HEK293 (cell line): ENCODE results near the gene CPN1.

ENCODE experiments used
- KLF9 ChIP-seq: fragments of 450-650 bp; formaldehyde crosslinking; IDR thresholded peaks from 2 replicates; pipeline ENCODE4 v1.5.1; 2016; ENCODE audit warnings: missing biosample characterization, missing genetic modification characterization, low read depth
- MZF1 ChIP-seq: fragments of 450-650 bp; formaldehyde crosslinking; IDR thresholded peaks from 2 replicates; pipeline ENCODE4 v1.5.1; 2017; ENCODE audit warnings: missing biosample characterization, missing genetic modification characterization, borderline replicate concordance
- SALL2 ChIP-seq: fragments of 450-650 bp; formaldehyde crosslinking; IDR thresholded peaks from 2 replicates; pipeline ENCODE4 v1.5.0; 2017; ENCODE audit warnings: missing biosample characterization, mild to moderate bottlenecking, missing genetic modification characterization, borderline replicate concordance
- ZBTB21 ChIP-seq: fragments of 450-650 bp; formaldehyde crosslinking; IDR thresholded peaks from 2 replicates; pipeline ENCODE4 v1.5.1; 2017; ENCODE audit warnings: missing biosample characterization, missing genetic modification characterization
- ZNF19 ChIP-seq: fragments of 450-650 bp; formaldehyde crosslinking; IDR thresholded peaks from 2 replicates; pipeline ENCODE4; 2016; ENCODE audit warnings: missing biosample characterization, missing genetic modification characterization, low read depth
- ZNF239 ChIP-seq: fragments of 450-650 bp; formaldehyde crosslinking; IDR thresholded peaks from 2 replicates; pipeline ENCODE4 v1.5.1; 2016; ENCODE audit warnings: missing biosample characterization, missing genetic modification characterization
- TF ChIP-seq, protein P1 (sequence below): fragments of 450-650 bp; formaldehyde crosslinking; IDR thresholded peaks from 2 replicates; pipeline ENCODE4 v1.5.1; 2016; ENCODE audit warnings: missing biosample characterization, missing genetic modification characterization, borderline replicate concordance
- TF ChIP-seq, protein P2 (sequence below): fragments of 450-650 bp; formaldehyde crosslinking; IDR thresholded peaks from 2 replicates; pipeline ENCODE4 v1.5.1; 2016; ENCODE audit warnings: missing biosample characterization, missing genetic modification characterization
- TF ChIP-seq, protein P3 (sequence below): fragments of 450-650 bp; formaldehyde crosslinking; IDR thresholded peaks from 2 replicates; pipeline ENCODE4 v1.5.1; 2016; ENCODE audit warnings: missing biosample characterization, missing genetic modification characterization
- TF ChIP-seq, protein P4 (sequence below): fragments of 450-650 bp; formaldehyde crosslinking; IDR thresholded peaks from 2 replicates; pipeline ENCODE4 v1.5.1; 2016; ENCODE audit warnings: missing biosample characterization, missing genetic modification characterization
- TF ChIP-seq, protein P5 (sequence below): fragments of 450-650 bp; formaldehyde crosslinking; IDR thresholded peaks from 2 replicates; pipeline ENCODE4 v1.5.1; 2016; ENCODE audit warnings: missing biosample characterization, missing genetic modification characterization, borderline replicate concordance
- TF ChIP-seq, protein P6 (sequence below): fragments of 450-650 bp; formaldehyde crosslinking; IDR thresholded peaks from 2 replicates; pipeline ENCODE4 v1.5.1; 2017; ENCODE audit warnings: missing biosample characterization, missing genetic modification characterization
- TF ChIP-seq, protein P7 (sequence below): fragments of 450-650 bp; formaldehyde crosslinking; IDR thresholded peaks from 2 replicates; pipeline ENCODE4 v1.5.1; 2017; ENCODE audit warnings: missing biosample characterization, missing genetic modification characterization

Gene CPN1

DNA sequence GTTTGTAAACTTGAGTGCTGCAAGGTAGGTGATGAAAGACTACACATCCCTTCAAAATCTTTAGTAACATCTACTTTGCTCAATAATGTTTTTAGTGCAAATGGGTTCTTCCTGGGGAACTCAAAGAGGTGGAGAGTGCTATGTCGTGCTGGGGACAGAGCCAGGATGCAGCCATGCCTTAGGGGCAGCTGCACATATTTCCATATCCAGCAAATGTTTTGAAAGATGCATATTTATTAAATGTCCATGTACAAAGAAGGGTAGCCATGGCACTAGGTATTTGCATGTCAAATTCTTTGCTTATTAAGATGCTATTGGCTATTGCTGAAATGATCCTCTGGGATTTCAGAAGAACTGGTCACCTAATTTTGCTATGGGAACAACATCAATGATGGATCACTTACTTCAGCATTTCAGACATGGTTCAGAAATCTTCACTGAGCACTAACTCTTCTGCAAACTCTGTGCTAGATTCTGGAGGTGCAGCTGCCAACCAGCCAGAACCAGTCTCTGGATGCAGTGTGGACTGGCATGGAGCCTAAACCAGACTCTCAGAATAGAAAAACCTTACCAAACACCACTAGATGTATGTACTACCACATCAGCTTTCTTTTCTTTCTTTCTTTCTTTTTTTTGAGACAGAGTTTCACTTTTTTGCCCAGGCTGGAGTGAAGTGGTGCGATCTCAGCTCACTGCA is 40.2 kb downstream of the CPN1 start (continued):
- TF ChIP-seq, protein P1, sequence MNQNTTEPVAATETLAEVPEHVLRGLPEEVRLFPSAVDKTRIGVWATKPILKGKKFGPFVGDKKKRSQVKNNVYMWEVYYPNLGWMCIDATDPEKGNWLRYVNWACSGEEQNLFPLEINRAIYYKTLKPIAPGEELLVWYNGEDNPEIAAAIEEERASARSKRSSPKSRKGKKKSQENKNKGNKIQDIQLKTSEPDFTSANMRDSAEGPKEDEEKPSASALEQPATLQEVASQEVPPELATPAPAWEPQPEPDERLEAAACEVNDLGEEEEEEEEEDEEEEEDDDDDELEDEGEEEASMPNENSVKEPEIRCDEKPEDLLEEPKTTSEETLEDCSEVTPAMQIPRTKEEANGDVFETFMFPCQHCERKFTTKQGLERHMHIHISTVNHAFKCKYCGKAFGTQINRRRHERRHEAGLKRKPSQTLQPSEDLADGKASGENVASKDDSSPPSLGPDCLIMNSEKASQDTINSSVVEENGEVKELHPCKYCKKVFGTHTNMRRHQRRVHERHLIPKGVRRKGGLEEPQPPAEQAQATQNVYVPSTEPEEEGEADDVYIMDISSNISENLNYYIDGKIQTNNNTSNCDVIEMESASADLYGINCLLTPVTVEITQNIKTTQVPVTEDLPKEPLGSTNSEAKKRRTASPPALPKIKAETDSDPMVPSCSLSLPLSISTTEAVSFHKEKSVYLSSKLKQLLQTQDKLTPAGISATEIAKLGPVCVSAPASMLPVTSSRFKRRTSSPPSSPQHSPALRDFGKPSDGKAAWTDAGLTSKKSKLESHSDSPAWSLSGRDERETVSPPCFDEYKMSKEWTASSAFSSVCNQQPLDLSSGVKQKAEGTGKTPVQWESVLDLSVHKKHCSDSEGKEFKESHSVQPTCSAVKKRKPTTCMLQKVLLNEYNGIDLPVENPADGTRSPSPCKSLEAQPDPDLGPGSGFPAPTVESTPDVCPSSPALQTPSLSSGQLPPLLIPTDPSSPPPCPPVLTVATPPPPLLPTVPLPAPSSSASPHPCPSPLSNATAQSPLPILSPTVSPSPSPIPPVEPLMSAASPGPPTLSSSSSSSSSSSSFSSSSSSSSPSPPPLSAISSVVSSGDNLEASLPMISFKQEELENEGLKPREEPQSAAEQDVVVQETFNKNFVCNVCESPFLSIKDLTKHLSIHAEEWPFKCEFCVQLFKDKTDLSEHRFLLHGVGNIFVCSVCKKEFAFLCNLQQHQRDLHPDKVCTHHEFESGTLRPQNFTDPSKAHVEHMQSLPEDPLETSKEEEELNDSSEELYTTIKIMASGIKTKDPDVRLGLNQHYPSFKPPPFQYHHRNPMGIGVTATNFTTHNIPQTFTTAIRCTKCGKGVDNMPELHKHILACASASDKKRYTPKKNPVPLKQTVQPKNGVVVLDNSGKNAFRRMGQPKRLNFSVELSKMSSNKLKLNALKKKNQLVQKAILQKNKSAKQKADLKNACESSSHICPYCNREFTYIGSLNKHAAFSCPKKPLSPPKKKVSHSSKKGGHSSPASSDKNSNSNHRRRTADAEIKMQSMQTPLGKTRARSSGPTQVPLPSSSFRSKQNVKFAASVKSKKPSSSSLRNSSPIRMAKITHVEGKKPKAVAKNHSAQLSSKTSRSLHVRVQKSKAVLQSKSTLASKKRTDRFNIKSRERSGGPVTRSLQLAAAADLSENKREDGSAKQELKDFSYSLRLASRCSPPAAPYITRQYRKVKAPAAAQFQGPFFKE: no peak
- TF ChIP-seq, protein P2, sequence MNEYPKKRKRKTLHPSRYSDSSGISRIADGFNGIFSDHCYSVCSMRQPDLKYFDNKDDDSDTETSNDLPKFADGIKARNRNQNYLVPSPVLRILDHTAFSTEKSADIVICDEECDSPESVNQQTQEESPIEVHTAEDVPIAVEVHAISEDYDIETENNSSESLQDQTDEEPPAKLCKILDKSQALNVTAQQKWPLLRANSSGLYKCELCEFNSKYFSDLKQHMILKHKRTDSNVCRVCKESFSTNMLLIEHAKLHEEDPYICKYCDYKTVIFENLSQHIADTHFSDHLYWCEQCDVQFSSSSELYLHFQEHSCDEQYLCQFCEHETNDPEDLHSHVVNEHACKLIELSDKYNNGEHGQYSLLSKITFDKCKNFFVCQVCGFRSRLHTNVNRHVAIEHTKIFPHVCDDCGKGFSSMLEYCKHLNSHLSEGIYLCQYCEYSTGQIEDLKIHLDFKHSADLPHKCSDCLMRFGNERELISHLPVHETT (tag by site-specific recombination): no peak
- no peak for TF ChIP-seq KLF9 (tag by site-specific recombination)
- TF ChIP-seq, protein P3, sequence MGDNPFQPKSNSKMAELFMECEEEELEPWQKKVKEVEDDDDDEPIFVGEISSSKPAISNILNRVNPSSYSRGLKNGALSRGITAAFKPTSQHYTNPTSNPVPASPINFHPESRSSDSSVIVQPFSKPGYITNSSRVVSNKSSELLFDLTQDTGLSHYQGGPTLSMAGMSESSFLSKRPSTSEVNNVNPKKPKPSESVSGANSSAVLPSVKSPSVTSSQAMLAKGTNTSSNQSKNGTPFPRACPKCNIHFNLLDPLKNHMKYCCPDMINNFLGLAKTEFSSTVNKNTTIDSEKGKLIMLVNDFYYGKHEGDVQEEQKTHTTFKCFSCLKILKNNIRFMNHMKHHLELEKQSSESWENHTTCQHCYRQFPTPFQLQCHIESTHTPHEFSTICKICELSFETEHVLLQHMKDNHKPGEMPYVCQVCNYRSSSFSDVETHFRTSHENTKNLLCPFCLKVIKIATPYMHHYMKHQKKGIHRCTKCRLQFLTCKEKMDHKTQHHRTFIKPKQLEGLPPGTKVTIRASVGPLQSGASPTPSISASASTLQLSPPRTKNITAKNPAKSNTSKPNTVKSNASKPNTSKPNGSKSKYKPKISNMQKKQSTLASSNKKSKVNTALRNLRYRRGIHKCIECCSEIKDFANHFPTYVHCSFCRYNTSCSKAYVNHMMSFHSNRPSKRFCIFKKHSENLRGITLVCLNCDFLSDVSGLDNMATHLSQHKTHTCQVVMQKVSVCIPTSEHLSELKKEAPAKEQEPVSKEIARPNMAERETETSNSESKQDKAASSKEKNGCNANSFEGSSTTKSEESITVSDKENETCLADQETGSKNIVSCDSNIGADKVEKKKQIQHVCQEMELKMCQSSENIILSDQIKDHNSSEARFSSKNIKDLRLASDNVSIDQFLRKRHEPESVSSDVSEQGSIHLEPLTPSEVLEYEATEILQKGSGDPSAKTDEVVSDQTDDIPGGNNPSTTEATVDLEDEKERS (tag by site-specific recombination): no peak
- no peak for TF ChIP-seq ZBTB21
- TF ChIP-seq ZNF239 (tag by site-specific recombination): no peak
- TF ChIP-seq, protein P4, sequence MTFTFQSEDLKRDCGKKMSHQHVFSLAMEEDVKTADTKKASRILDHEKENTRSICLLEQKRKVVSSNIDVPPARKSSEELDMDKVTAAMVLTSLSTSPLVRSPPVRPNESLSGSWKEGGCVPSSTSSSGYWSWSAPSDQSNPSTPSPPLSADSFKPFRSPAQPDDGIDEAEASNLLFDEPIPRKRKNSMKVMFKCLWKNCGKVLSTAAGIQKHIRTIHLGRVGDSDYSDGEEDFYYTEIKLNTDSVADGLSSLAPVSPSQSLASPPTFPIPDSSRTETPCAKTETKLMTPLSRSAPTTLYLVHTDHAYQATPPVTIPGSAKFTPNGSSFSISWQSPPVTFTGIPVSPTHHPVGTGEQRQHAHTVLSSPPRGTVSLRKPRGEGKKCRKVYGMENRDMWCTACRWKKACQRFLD (tag by site-specific recombination): no peak
- TF ChIP-seq MZF1 (tag by site-specific recombination): no peak
- TF ChIP-seq, protein P5, sequence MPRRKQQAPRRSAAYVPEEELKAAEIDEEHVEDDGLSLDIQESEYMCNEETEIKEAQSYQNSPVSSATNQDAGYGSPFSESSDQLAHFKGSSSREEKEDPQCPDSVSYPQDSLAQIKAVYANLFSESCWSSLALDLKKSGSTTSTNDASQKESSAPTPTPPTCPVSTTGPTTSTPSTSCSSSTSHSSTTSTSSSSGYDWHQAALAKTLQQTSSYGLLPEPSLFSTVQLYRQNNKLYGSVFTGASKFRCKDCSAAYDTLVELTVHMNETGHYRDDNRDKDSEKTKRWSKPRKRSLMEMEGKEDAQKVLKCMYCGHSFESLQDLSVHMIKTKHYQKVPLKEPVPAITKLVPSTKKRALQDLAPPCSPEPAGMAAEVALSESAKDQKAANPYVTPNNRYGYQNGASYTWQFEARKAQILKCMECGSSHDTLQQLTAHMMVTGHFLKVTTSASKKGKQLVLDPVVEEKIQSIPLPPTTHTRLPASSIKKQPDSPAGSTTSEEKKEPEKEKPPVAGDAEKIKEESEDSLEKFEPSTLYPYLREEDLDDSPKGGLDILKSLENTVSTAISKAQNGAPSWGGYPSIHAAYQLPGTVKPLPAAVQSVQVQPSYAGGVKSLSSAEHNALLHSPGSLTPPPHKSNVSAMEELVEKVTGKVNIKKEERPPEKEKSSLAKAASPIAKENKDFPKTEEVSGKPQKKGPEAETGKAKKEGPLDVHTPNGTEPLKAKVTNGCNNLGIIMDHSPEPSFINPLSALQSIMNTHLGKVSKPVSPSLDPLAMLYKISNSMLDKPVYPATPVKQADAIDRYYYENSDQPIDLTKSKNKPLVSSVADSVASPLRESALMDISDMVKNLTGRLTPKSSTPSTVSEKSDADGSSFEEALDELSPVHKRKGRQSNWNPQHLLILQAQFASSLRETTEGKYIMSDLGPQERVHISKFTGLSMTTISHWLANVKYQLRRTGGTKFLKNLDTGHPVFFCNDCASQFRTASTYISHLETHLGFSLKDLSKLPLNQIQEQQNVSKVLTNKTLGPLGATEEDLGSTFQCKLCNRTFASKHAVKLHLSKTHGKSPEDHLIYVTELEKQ (tag by site-specific recombination): no peak
- TF ChIP-seq, protein P6, sequence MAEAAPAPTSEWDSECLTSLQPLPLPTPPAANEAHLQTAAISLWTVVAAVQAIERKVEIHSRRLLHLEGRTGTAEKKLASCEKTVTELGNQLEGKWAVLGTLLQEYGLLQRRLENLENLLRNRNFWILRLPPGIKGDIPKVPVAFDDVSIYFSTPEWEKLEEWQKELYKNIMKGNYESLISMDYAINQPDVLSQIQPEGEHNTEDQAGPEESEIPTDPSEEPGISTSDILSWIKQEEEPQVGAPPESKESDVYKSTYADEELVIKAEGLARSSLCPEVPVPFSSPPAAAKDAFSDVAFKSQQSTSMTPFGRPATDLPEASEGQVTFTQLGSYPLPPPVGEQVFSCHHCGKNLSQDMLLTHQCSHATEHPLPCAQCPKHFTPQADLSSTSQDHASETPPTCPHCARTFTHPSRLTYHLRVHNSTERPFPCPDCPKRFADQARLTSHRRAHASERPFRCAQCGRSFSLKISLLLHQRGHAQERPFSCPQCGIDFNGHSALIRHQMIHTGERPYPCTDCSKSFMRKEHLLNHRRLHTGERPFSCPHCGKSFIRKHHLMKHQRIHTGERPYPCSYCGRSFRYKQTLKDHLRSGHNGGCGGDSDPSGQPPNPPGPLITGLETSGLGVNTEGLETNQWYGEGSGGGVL: no peak
- TF ChIP-seq, protein P7, sequence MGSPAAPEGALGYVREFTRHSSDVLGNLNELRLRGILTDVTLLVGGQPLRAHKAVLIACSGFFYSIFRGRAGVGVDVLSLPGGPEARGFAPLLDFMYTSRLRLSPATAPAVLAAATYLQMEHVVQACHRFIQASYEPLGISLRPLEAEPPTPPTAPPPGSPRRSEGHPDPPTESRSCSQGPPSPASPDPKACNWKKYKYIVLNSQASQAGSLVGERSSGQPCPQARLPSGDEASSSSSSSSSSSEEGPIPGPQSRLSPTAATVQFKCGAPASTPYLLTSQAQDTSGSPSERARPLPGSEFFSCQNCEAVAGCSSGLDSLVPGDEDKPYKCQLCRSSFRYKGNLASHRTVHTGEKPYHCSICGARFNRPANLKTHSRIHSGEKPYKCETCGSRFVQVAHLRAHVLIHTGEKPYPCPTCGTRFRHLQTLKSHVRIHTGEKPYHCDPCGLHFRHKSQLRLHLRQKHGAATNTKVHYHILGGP (tag by site-specific recombination): no peak
- TF ChIP-seq SALL2: no peak
- TF ChIP-seq ZNF19 (tag by site-specific recombination): no peak
